SIG-M5 treated with dmso at 0.1 percent for 504 hours (cell line): Measurements from ENCODE around the gene GLT8D2.
A peak's percentile ranks its signal among the peaks of the same experiment; 100 is the strongest.

Source experiments
- DNase-seq: peaks from one replicate; lab custom pipeline; 2025; ENCODE audit not compliant: unreplicated experiment; lab: John Stamatoyannopoulos, UW

Gene GLT8D2

DNA sequence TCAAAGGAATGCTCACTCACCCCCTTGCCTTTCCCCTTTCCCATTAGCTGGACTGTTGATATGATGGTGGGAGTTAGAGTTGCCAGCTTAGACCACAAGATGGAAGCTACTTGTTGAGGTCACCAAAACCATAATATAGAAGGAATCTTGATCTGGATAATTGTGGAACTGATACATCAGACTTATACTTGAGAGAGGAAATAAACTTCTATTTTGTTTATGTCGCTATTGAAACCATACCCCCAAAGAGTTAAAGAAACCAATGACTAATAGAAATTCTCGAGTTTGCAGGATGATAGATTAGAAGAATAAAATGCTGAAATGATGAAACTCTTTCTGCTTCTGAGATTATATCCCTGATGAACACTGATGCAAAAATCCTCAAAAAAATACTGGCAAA, 46.4 kb downstream of the GLT8D2 start:
- no peak for DNase-seq

DNA sequence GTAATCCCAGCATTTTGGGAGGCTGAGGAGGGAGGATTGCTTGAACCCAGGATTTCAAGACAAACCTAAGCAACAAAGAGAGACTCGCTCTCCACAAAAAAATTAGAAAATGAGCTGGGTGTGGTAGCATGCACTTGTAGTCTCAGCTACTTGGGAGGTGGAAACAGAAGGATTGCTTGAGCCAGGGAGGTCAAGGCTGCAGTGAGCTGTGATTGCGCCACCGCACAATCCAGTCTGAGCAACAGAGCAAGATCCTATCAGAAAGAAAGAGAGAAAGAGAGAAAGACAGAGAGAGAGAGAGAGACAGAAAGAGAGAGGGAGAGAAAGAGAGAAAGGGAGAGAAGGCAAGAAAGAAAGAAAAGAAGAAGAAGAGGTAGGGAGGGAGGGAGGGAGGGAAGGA, 47.3 kb downstream of the GLT8D2 start:
- DNase-seq, result no peak

- no peak for DNase-seq
Observed at GRCh38 chr12:104000807-104001434, 49.1 kb downstream of the GLT8D2 start.

DNA sequence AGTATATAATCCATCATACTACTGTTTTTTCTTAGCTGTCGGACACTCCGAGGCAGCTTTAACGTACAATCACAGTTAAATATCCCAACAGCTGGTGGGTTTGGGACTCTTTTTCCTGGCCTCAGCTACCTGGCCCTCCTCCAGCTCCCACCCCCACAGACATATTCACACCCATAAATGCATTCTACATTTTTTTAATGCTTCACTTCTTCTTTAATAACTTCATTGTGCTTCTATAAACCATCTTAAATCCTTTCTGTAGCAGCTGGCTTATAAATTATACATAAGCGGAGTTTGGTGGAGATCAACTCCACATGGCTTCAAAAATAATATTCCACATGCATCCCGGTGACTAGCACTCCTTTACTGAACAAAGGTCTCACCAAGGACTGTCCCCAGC, 51.0 kb downstream of the GLT8D2 start:
- DNase-seq, result no peak

DNA sequence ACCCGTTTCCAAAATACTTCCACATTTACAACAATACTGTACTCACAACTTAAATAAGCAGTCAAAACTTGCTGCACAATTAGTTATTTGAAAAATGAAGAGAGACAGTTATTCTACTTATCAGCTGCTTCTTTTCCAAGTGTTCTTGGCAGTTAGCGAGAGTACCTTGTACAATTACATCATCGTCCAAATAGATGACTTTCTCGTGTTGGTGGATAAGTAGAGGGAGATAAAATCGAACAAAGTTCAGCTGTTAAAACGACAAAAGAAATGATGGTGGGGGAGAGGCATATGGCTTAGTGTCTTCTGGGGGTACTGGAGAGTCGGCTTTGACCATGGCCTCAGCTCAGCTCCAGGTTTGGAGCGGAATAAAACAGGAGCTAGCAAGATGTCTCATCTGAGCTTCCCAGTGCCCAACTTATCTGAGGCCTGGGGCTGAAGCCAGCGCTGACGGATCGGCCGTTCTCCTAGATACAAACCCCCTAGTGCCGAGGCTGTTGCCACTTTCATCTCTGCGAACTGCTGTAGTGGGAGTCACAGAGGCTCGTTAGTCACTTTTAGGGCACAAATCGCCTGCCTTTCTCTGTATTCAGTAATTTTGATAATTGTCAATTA, 52.6 kb downstream of the GLT8D2 start:
- no peak for DNase-seq

- no peak for DNase-seq
Observed at GRCh38 chr12:103996595-103996994, 53.4 kb downstream of the GLT8D2 start.

DNA sequence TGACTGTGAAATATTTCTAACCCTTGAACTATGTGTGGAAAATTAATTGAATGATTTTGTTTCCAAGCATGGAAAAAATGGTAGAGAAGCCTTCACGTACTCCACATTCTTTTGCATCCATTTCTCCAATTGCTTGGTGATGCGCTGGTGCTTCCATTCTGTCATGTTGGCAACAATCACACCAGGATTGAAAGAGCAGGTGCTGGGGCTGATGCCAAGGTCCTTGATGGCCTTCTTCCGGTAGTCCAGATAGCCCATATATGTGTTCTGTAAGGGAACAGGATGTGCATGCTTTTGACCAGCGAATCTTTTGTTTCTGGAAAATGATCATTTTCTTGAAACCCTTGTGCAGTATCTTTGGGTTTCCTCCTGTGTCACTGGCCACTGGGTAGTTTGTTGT, 55.8 kb downstream of the GLT8D2 start:
- no peak for DNase-seq

GRCh38 chr12:103986829-103987228, 63.2 kb downstream of the GLT8D2 start:
- DNase-seq, result no peak

GRCh38 chr12:103978384-103978982, 71.5 kb downstream of the GLT8D2 start:
- DNase-seq, result no peak

DNA sequence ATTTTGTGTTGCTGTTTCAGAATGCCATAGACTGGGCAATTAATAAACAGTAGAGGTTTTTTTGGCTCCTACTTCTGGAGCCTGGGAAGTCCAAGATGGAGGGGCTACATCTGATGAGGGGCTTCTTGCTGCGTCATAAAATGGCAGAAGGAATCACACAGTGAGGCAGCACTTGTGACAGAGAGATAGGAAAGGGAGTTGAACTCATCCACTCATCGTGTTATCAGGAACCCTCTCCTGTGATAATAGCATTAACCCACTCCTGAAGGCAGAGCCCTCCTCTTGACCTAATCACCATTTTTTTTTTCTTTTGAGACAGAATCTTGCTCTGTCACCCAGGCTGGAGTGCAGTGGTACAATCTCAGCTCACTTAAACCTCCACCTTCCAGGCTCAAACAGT, 74.6 kb downstream of the GLT8D2 start:
- no peak for DNase-seq

GRCh38 chr12:103973909-103974308, 76.1 kb downstream of the GLT8D2 start:
- no peak for DNase-seq

DNA sequence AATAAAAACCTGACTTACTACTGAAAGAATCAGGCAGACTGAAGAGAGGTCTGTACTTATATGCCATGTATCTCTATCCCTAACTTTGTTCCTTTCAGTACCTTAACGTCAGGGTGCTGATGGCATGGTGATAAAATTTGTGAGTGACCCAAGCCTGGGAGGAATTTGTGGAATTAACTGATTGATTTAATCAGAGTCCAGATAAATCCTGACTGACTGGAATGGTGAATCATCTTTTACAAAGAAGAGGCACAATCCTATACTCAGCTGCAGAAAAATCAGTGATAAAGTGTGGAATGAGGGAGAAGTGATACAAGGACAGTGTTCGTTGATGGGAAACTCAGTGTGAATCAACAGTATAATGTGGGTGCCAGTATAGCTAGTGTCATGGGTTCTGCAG, 80.6 kb downstream of the GLT8D2 start:
- DNase-seq, result no peak

DNA sequence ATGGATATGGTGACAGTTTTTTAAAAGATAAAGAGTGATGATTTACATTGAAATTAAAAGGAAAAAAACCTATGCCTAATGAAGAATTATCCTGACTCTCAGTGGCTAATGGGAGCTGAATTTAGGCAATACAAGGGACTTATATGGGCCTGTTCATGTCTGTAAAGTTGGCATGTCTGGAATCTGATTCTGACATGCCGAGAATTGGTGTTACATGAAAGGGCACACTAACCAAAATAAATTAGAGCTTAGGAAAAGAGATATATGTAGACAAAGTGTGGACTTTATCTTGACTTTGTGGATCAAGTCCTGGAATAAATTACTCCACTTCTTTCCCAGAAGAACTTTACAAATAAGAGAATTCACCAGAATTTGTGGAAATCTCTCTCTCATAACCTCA, 83.3 kb downstream of the GLT8D2 start:
- DNase-seq, result no peak

GRCh38 chr12:103965590-103966504, 84.1 kb downstream of the GLT8D2 start, which contains the start of gene TDG:
TSS of gene TDG (plus strand) at chr12:103965872. CDS start at chr12:103966038, 166 bp downstream.
- peak; percentile 99 for DNase-seq

GRCh38 chr12:103965255-103965589, 84.8 kb downstream of the GLT8D2 start:
- no peak for DNase-seq

DNA sequence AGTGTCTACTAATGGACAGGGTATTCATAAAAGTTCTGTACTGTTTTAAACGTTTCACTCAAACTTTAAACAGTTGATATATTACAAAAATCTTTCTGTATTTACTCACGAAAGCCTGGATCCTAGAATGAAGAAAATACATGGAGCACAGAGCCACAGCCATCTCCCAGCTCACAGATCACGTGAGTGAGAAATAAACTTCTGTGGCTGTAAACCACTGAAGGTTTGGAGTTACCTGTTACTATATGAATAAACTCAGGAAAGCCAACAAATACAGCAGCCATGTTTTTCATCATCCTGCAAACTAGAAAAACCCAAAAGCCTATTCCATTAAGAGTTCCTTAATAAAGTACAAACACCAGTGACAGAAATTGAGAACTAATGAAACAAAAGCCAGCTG, 85.2 kb downstream of the GLT8D2 start:
- no peak for DNase-seq

GRCh38 chr12:103962493-103962892, 87.5 kb downstream of the GLT8D2 start:
- DNase-seq, result no peak

GRCh38 chr12:103960616-103961227, 89.3 kb downstream of the GLT8D2 start:
- DNase-seq, result no peak

GRCh38 chr12:103958621-103959020, 91.4 kb downstream of the GLT8D2 start:
- DNase-seq, result no peak

GRCh38 chr12:103957865-103958388, 92.1 kb downstream of the GLT8D2 start:
- no peak for DNase-seq

DNA sequence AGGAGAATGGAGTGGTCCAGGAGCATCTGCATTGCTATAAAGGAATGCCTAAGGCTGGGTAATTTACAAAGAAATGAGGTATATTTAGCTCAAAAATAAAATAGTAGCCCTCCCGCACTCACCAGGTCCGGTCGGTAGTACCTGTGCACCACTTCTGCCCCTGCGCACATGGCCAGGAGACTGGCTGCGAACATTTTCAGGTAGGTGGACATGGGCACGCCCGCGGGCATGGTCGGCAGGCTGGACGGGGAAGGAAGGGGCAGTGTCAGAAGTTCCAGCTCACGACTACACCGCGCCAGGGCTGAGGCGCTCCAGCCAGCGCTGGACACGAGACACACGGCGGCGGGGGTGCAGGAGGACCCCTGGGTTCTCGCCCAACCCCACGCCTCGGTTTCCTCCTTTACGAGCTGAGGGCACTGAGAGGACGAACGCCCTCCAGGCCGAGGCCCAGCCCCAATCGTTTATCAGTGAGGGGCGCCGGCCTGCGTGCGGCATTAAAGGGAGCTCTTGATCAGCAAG, 93.4 kb downstream of the GLT8D2 start:
- DNase-seq, result no peak
